MV-4-11 (cell line): ENCODE measurements around the gene ERP29.
"Not testable (repeated sequence)": the region's sequence is repeated elsewhere in the genome, so short reads cannot be mapped to it uniquely, and the experiment has no call there.

Source experiments
- DNase-seq: peaks from one replicate; lab custom pipeline; 2025; lab: John Stamatoyannopoulos, UW

Gene ERP29

DNA sequence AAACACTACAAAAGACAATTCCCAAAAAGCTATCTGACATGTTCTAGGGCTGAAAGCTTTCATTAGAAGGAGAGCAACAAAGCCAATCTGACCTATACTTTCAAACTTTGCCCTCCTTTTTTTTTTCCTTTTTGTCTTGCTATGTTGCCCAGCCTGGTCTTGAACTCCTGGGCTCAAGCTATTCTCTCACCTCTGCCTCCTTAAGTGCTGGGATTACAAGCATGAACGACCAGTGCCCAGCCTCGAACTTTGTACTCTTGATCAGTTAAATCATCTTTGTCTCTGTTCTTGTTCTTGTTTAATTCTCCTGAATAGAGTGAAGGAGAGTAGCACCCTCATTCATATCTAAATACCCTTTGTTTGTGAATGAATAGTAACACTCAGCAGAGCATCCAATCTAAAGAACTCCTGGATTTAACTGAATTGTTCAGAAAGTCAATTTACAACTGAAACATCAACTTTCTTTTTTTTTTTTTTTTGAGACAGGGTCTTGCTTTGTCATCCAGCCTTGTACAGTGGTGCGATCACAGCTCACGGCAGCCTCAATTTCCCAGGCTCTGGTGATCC is 22.1 kb downstream of the ERP29 start:
- DNase-seq: no peak

DNA sequence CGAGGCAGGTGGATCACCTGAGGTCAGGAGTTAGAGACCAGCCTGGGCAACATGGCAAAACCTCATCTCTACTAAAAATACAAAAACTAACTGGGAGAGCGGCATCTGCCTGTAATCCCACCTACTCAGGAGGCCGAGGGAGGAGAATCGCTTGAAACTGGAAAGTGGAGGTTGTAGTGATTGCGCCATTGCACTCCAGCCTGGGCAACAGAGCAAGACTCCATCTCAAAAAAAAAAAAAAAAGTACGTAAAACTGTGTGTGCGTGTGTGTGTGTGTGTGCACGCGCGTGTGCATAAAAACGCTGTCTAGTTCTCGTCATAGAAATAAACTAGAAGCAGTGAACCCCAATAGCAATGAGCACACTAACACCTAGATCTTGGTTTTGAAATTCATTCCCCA is 23.4 kb downstream of the ERP29 start:
- not testable (repeated sequence) for DNase-seq

DNA sequence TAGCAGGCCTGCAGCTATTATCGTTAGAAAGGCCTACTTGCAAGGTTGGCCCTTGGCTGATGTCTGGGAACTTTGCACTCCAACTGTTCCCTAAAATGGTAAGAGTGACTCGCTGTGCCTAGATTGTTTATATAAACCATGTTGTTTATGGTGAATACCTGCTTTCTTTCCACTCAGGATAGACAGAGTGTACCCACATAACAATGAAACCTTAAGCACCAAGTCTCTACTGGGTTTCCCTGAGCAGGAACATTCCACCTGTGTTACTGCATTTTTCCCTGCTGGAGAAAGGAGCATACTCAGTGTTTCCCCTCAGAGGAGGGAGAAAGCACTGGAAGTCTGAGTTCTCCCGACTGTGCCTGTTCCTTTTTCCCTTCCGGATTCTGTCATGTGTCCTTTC is 32.8 kb downstream of the ERP29 start:
- no peak for DNase-seq

DNA sequence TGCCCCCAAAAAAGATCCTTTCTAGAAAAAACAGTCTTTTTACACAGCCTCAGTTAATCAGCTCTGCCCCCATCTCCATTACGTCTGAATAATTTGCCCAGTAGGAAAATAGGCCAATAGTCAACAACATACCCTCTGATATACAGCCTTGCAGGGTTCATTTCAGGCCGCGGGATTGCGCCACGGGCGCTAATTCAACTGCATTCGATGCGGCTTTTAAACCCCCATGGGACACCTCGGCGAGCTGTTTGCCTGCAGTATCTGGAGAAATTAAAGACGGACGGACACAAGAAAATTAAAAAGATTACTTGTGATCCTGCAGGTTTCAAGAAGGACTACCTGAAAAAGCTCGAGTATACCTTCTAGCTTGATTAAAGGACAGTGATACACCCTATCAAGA is 36.1 kb downstream of the ERP29 start:
- no peak for DNase-seq

DNA sequence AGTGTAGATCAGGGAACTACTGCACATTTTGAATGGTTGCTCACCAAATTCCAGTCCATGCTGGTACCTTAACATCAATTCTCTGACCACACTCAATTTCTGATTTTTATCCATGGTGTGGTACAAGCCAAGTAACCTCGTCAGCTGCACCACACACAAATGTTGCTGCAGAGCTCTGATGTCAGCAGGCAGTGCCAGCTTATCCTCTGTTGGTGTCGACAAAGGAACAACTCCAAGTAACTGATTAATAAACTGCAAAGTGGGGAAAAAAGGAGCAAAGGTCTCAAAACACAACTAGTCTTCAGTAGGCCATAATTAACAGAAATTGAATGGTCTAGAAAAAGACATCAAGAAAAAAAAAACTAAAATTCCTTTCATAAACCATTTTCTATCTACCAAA is 47.9 kb downstream of the ERP29 start:
- DNase-seq: no peak

DNA sequence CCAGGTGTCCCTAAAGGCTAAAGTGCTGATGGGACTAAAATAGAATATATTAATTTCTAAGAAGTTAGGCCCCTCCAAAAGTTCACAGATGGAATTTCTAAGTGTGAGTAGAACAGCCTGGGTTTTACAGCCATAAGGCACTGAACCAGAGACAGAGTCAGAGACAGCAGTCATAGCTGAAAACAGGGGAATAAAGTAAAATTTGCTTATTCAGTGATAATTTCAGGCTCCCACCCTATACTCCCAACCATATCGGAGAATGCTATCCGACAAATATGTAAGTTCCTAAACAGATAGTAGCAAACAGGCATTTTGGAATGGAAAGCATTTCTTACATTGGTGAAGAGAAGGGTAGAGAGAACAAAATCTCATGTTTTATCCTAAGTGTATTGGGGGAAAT is 50.0 kb downstream of the ERP29 start:
- no peak for DNase-seq

DNA sequence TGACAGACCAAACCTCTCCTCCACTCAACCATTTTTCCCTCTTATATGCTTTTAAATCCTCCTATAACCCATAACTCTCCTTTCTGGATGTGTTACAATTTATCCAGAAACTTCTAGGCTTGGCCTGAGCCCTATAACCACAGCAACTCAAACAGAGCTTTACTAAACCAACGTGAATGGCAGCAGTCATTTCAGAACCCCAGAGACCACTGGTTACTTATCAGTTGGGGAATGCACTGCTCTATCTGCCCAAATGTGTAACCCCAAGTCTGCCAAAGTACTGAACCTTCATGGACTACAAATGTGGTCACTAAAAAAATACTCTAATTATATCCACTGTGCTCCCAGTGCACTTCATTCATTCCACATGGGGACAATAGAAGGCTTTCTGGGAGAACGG is 53.3 kb downstream of the ERP29 start:
- no peak for DNase-seq
